Uterus (tissue), 2 donors: ENCODE results near the gene ETV4.

Experiments used
- CTCF ChIP-seq, 4 experiments: fragments of 200-600 bp in 2 of 4; fragments of 450-650 bp in 2 of 4; sonication (generic) in 2 of 4; IDR thresholded peaks; one replicate each; pipeline ENCODE4 v1.5.1; 2016 to 2019; ENCODE audit warnings: antibody characterized with exemption in 4 of 4, mild to moderate bottlenecking in 2 of 4, moderate library complexity in 1 of 4
- POLR2A ChIP-seq, 2 donors: fragments of 450-650 bp; IDR thresholded peaks; one replicate each; pipeline ENCODE4 v1.6.1; 2016; ENCODE audit warnings: antibody characterized with exemption in 2 of 2, mild to moderate bottlenecking in 1 of 2, moderate library complexity in 1 of 2

GRCh38 chr17:43559161-43559816, 13.1 kb upstream of the ETV4 start:
- TF ChIP-seq CTCF (IDR thresholded peaks at IDR 0.05): no peak
- no peak for TF ChIP-seq POLR2A (IDR thresholded peaks at IDR 0.05)
